ENCODE data around the gene C3orf33. TPM values are rescaled to one million over a fixed set of nuclear protein-coding genes. Genes with fewer than 3 reads are reported as not detected.

The C3orf33 gene
- total RNA-seq, 1 donor, result 7.8 TPM

- peak; percentile 38 for DNase-seq (ENCODE audit: low read depth)
- no peak for TF ChIP-seq CTCF (IDR thresholded peaks at IDR 0.05; ENCODE audit: insufficient read depth, low read depth, low read length)
- no peak overlapping the region for H3K4me3 ChIP-seq (ENCODE audit: low read depth, low read length)
These were observed 39.9 kb downstream of the C3orf33 start for GRCh38 chr3:155766206-155766605.

GRCh38 chr3:155763870-155764463 is 42.1 kb downstream of the C3orf33 start:
- DNase-seq (ENCODE audit: low read depth), result no peak
- no peak overlapping the region for H3K4me3 ChIP-seq (ENCODE audit: low read depth, low read length)
- no peak for TF ChIP-seq CTCF (IDR thresholded peaks at IDR 0.05; ENCODE audit: insufficient read depth, low read depth, low read length)

DNA sequence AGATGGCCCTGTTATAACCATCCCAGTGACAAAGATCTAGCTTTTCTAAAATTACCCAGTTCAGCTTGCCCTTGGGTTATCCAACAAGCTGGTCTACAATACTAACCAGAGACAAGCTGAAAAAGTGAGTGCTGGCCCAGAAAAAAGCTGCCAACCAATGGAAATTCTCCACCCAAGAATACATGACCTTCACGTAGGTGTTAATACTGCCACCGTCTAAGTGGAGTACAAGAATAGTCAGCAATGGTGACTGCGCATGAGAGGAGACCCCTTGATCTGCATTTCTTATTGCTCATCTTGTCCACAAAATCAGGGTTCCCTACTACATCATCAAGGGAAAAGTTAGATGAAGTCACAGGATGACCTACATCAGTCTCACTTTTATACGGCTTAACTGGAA is 45.4 kb downstream of the C3orf33 start:
- H3K4me3 ChIP-seq (ENCODE audit: low read depth, low read length), result no peak overlapping the region
- TF ChIP-seq CTCF (IDR thresholded peaks at IDR 0.05; ENCODE audit: insufficient read depth, low read depth, low read length), result no peak
- no peak for DNase-seq (ENCODE audit: low read depth)

DNA sequence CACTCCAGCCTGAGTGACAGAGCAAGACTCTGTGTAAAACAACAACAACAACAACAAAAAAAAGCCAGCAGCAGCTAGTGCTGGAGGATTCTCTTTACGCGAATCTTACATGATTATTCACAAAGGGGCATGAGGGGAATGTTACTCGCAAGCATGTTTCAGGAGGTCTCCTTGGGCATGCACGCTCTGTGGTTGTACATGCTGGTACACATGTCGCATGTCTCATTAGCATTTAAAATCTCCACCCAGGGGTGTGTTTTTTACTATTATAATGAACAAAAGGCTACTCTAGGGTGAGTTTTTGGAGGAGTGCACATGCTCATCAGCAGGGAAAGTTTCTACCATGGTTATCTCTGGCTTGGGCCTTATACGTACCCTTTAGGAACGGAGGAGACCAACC is 48.5 kb downstream of the C3orf33 start:
- no peak for TF ChIP-seq CTCF (IDR thresholded peaks at IDR 0.05; ENCODE audit: insufficient read depth, low read depth, low read length)
- no peak overlapping the region for H3K4me3 ChIP-seq (ENCODE audit: low read depth, low read length)
- no peak for DNase-seq (ENCODE audit: low read depth)

GRCh38 chr3:155753038-155753639 is 52.9 kb downstream of the C3orf33 start:
- peak; percentile 41 for TF ChIP-seq CTCF (IDR thresholded peaks at IDR 0.05; ENCODE audit: insufficient read depth, low read depth, low read length)
- H3K4me3 ChIP-seq (ENCODE audit: low read depth, low read length), result no peak overlapping the region
- DNase-seq (ENCODE audit: low read depth), result peak; percentile 53

GRCh38 chr3:155748611-155749365 is 57.3 kb downstream of the C3orf33 start:
- TF ChIP-seq CTCF (IDR thresholded peaks at IDR 0.05; ENCODE audit: insufficient read depth, low read depth, low read length), result no peak
- no peak overlapping the region for H3K4me3 ChIP-seq (ENCODE audit: low read depth, low read length)
- DNase-seq (ENCODE audit: low read depth), result peak; percentile 19

Data from fibroblast of villous mesenchyme (primary cell).